H1 (cell line): ENCODE data around the gene TMEM35B. TPM values are rescaled to one million over a fixed set of nuclear protein-coding genes. Genes with fewer than 3 reads are reported as not detected.

ENCODE experiments used
- JUN ChIP-seq: IDR thresholded peaks from 2 replicates; pipeline ENCODE4 v1.6.1; 2011; ENCODE audit warnings: low read depth, mild to moderate bottlenecking, improper control_type of control experiment, low read length
- MAFK ChIP-seq: IDR thresholded peaks from 2 replicates; pipeline ENCODE4 v1.6.1; 2012; ENCODE audit warnings: low read depth, mild to moderate bottlenecking, improper control_type of control experiment, low read length
- PHF8 ChIP-seq: fragments of 200-600 bp; sonication (generic); conservative IDR thresholded peaks from 2 replicates; pipeline ENCODE4 v1.7.1; 2012; ENCODE audit warnings: low read depth, mild to moderate bottlenecking, inconsistent platforms, low read length, moderate library complexity
- POLR2A ChIP-seq, 2 experiments: IDR thresholded peaks; 1 replicate in 1 of 2; 2 replicates in 1 of 2; pipeline ENCODE4 v1.6.1; 2011; ENCODE audit warnings: low read depth in 2 of 2, low read length in 2 of 2, mild to moderate bottlenecking in 2 of 2; ENCODE audit errors: control extremely low read depth in 1 of 2
- RFX5 ChIP-seq: IDR thresholded peaks from 2 replicates; pipeline ENCODE4 v1.6.1; 2011; ENCODE audit warnings: low read depth, low read length, improper control_type of control experiment, borderline replicate concordance
- RNF2 ChIP-seq: fragments of 200-900, 300-1000 bp; sonication (generic); IDR thresholded peaks from 2 replicates; pipeline ENCODE4 v1.7.1; 2016; ENCODE audit warnings: borderline replicate concordance, low read depth, mild to moderate bottlenecking, antibody characterized with exemption, low read length; ENCODE audit not compliant: poor library complexity, severe bottlenecking; ENCODE audit errors: missing control alignments
- SIN3A ChIP-seq, 2 experiments: IDR thresholded peaks in 1 of 2; conservative IDR thresholded peaks in 1 of 2; 2 replicates each; pipeline ENCODE4 v1.6.1; 2011 to 2012; ENCODE audit warnings: low read length in 2 of 2, improper control_type of control experiment in 1 of 2, low read depth in 1 of 2, mild to moderate bottlenecking in 1 of 2
- SIX5 ChIP-seq: IDR thresholded peaks from 2 replicates; pipeline ENCODE4 v1.6.1; 2011; ENCODE audit warnings: mild to moderate bottlenecking, low read depth, low read length
- SP2 ChIP-seq: IDR thresholded peaks from 2 replicates; pipeline ENCODE4 v1.6.1; 2012; ENCODE audit warnings: mild to moderate bottlenecking, low read length, inconsistent platforms
- TEAD4 ChIP-seq: IDR thresholded peaks from 2 replicates; pipeline ENCODE4 v1.6.1; 2012; ENCODE audit warnings: low read depth, low read length, inconsistent platforms, mixed read lengths
- polyA plus RNA-seq, 7 experiments: library from polyadenylated mRNA; depleted of rRNA in 3 of 7; stranded (reverse) in 5 of 7; unstranded in 2 of 7; fragments of >200 nt in 5 of 7; fragments of 200-250 nt in 2 of 7; gene quantifications; 1 replicate in 5 of 7; 2 replicates in 1 of 7; 4 replicates in 1 of 7; pipeline versions ENCODE4 v1.2.1 to v1.2.3, GENCODE V29; 2011 to 2013; ENCODE audit warnings: missing spikeins in 2 of 7, mixed read lengths in 2 of 7
- total RNA-seq: library from RNA; stranded (reverse); fragmentation: NEBNext Ultra II Directional; extraction: Animal tissue kit (Norgen Biotek cat#: 25700); gene quantifications from 2 replicates; pipeline ENCODE4 v1.2.1, GENCODE V29; 2021

Gene TMEM35B
- total and polyA plus RNA-seq, 2 of the 8 experiments (the other 6 are each of a cell fraction or from before 2014, with no cell fraction given), result 10.2 to 31.1 TPM

GRCh38 chr1:34988581-34988980, 3.4 kb upstream of the TMEM35B start (continued):
- no peak for TF ChIP-seq RNF2
- no peak for TF ChIP-seq RFX5
- no peak for TF ChIP-seq SIX5
- no peak for TF ChIP-seq TEAD4
- TF ChIP-seq JUN, result no peak
- TF ChIP-seq PHF8, result no peak
- TF ChIP-seq MAFK, result no peak
- no peak for TF ChIP-seq POLR2A (IDR thresholded peaks at IDR 0.05; ENCODE audit: control extremely low read depth in 1 of 2, low read depth in 2 of 2, low read length in 2 of 2)
- no peak for TF ChIP-seq SIN3A (conservative IDR thresholded peaks at IDR 0.05 in 1 of 2, IDR thresholded peaks at IDR 0.05 in 1 of 2; ENCODE audit: low read depth in 1 of 2, low read length in 2 of 2)
- TF ChIP-seq SP2, result no peak
